PC-3 (cell line): ENCODE measurements around the gene EXD2.

Source experiments
- EZH2 ChIP-seq: fragments of 300-600 bp; sonication (generic); IDR thresholded peaks from one replicate; pipeline ENCODE4 v1.6.1; 2017; ENCODE audit warnings: antibody characterized with exemption, mild to moderate bottlenecking, low read length; ENCODE audit not compliant: unreplicated experiment
- TF ChIP-seq, protein P1 (sequence below): fragments of 300-600 bp; sonication (generic); conservative IDR thresholded peaks from 2 replicates; pipeline ENCODE4 v1.5.1; 2017; ENCODE audit warnings: antibody characterized with exemption, low read depth, mild to moderate bottlenecking, low read length

DNA sequence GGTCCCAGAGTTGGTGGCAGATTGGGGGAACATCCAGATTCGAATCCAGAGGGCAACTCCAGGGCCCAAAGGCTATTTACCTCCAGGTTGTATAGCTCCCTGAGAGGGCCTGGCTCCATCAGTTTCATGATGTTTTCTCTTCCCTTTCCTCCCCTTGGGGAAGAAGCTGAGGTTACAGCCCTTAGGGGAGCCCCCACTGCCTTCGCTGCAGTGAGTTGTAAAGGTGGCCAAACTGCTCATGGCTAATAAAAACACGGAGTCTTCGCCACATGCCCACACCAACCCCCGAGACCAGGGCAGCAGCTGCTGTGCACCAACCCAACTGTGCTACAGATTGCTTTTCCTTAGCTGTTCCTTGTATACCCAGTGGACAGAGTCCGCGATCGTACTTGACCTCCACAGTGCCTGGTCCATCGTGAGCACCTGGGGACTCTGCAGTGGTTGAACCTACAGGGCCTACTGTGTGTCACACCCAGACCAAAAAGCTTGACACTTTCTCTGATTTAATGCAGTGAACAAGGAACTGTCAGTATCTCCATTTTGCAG, 89.5 kb downstream of the EXD2 start:
- TF ChIP-seq, protein P1, sequence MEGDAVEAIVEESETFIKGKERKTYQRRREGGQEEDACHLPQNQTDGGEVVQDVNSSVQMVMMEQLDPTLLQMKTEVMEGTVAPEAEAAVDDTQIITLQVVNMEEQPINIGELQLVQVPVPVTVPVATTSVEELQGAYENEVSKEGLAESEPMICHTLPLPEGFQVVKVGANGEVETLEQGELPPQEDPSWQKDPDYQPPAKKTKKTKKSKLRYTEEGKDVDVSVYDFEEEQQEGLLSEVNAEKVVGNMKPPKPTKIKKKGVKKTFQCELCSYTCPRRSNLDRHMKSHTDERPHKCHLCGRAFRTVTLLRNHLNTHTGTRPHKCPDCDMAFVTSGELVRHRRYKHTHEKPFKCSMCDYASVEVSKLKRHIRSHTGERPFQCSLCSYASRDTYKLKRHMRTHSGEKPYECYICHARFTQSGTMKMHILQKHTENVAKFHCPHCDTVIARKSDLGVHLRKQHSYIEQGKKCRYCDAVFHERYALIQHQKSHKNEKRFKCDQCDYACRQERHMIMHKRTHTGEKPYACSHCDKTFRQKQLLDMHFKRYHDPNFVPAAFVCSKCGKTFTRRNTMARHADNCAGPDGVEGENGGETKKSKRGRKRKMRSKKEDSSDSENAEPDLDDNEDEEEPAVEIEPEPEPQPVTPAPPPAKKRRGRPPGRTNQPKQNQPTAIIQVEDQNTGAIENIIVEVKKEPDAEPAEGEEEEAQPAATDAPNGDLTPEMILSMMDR, result no peak
- TF ChIP-seq EZH2, result no peak
